PFSK-1 (cell line): ENCODE measurements around the gene CCNB2. TPM values are rescaled to one million over a fixed set of nuclear protein-coding genes. Genes with fewer than 3 reads are reported as not detected.

Experiments
- FOXP2 ChIP-seq: optimal IDR thresholded peaks from 2 replicates; pipeline ENCODE3; 2011; ENCODE audit warnings: borderline replicate concordance, control low read depth, inconsistent platforms; ENCODE audit not compliant: insufficient read depth; ENCODE audit errors: extremely low read length, extremely low read depth
- POLR2AphosphoS5 ChIP-seq: IDR thresholded peaks from 2 replicates; pipeline ENCODE4 v1.6.1; 2012; ENCODE audit warnings: low read depth, mild to moderate bottlenecking, control low read depth, low read length, moderate library complexity
- REST ChIP-seq, 2 experiments: IDR thresholded peaks; 2 replicates each; pipeline versions ENCODE4 v1.6.1 to v1.8.0; 2011 to 2012; ENCODE audit warnings: low read depth in 2 of 2, low read length in 2 of 2, control low read depth in 1 of 2, inconsistent platforms in 1 of 2, mild to moderate bottlenecking in 1 of 2, moderate library complexity in 1 of 2; ENCODE audit not compliant: insufficient read depth in 1 of 2
- SIN3A ChIP-seq: IDR thresholded peaks from 2 replicates; pipeline ENCODE4 v1.6.1; 2012; ENCODE audit warnings: mild to moderate bottlenecking, low read length, moderate library complexity, borderline replicate concordance; ENCODE audit not compliant: insufficient read depth
- TAF1 ChIP-seq: IDR thresholded peaks from 2 replicates; pipeline ENCODE4 v1.6.1; 2012; ENCODE audit warnings: low read length, control low read depth, borderline replicate concordance; ENCODE audit not compliant: insufficient read depth
- polyA plus RNA-seq: library from polyadenylated mRNA; unstranded; fragments of >200 nt; gene quantifications from one replicate; pipeline ENCODE4 v1.2.1, GENCODE V29; 2012; ENCODE audit warnings: low read depth, missing spikeins; ENCODE audit not compliant: insufficient read length

The CCNB2 gene
- 52.7 TPM for polyA plus RNA-seq

GRCh38 chr15:59104912-59105732 lies at the start of gene CCNB2:
Gene CCNB2, plus strand, starts transcription at chr15:59105146. Its CDS starts 123 bp downstream, at chr15:59105269.
- no peak for TF ChIP-seq FOXP2
- TF ChIP-seq TAF1, result peak; percentile 82; the same call in 1 of the 2 replicates
- TF ChIP-seq SIN3A, result peak; percentile 82
- no peak; a peak in 1 of 4 replicates for TF ChIP-seq REST (IDR thresholded peaks at IDR 0.05; ENCODE audit: insufficient read depth in 1 of 2, low read depth in 2 of 2, low read length in 2 of 2)
- TF ChIP-seq POLR2AphosphoS5, result peak; percentile 92

GRCh38 chr15:59059076-59059597 lies 45.8 kb upstream of the CCNB2 start:
- TF ChIP-seq REST (IDR thresholded peaks at IDR 0.05; ENCODE audit: insufficient read depth in 1 of 2, low read depth in 2 of 2, low read length in 2 of 2) (no peak), POLR2AphosphoS5 (no peak)

GRCh38 chr15:59060348-59060747 lies 44.6 kb upstream of the CCNB2 start:
- TF ChIP-seq POLR2AphosphoS5 (no peak), SIN3A (no peak), REST (IDR thresholded peaks at IDR 0.05; ENCODE audit: insufficient read depth in 1 of 2, low read depth in 2 of 2, low read length in 2 of 2) (no peak), TAF1 (no peak), FOXP2 (no peak)

- no peak for TF ChIP-seq FOXP2
- no peak for TF ChIP-seq REST (IDR thresholded peaks at IDR 0.05; ENCODE audit: insufficient read depth in 1 of 2, low read depth in 2 of 2, low read length in 2 of 2)
- no peak for TF ChIP-seq POLR2AphosphoS5
- no peak for TF ChIP-seq TAF1
- no peak for TF ChIP-seq SIN3A
Observed at GRCh38 chr15:59063042-59063441, 41.9 kb upstream of the CCNB2 start.
